Measurements from ENCODE around the gene ASB10.

ASB10 gene

DNA sequence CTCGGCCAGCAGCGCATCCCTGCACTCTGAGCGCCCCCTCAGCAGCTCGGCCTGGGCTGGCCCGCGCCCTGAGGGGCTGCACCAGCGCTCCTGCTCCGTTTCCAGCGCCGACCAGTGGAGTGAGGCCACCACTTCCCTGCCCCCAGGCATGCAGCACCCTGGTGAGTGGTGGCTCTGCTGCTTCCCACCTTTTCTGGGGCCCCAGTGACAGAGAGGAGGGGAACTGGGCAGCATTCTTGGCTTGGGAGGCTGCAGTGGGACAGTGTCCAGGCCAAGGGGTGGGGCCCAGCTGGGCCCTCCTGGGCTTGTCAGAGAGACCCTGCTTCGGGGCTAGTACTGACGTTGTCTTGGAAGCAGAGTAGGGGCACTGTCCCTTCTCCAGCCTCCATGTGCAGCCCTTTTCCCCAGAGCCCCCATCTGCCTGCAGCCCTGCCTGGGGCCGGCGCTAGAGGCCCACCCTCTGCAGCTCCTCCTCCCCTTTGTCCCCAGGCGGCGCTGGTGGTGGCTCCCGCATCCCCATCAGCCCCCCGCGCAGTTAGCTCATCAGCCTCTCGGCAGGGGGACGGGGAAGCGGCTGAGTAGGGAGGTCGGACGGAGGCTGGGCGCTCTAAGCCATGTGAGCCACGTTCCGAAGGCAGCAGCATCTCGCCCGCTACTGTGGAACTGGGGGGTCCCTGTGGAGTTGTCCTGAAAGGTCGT is 48.7 kb downstream of the ASB10 start:
- DNase-seq (ENCODE audit: low read depth in 1 of 2, low spot score in 1 of 2): no peak

DNA sequence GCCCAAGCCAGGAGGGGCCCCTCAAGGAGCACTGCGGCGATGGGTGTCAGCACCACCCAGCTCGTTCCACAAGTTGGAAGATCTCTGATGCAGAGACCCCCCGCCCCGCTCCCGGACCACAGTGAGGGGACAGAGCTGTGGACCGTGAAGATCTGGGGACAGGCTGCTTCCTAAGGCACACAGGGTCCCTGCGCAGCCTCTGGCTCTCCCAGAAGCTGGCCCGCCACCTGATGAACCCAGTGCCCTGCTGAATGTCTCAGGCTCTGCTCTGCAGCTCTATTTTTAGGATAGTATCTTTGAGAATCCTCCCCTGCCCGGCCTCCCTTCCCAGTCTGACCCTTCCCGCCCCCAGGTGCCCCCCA is 49.3 kb downstream of the ASB10 start:
- DNase-seq (ENCODE audit: low read depth in 1 of 2, low spot score in 1 of 2): no peak

DNA sequence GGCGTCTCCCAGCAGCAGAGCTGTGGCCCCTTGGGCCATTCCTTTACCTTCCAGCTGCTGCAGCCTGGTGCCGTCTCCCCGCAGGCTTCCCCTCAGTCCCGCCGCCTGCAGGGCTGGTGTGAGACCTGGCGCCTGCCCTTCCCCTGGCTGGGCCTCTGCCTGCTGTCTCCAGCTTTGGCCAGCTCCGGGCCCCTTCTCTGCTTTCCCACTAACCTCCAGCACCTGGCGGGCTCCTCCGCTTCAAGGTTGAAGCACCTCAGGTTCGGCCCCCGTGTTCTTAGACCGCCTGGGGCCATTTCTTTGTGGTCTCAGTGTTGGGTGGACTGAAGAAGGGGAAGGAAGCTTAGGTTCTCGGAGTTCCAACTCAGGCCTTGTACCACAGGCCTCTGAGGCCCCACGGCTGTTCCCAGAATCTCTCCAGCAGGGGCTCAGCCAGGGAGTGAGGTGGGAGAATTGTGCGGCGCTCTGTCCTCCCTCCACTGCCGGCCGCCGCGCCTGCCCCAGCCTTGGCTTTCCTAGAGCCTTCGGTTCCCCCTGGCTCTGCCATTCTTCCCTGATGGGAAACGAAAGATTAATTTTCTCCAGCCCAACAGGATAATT is 49.9 kb downstream of the ASB10 start:
- DNase-seq (ENCODE audit: low read depth in 1 of 2, low spot score in 1 of 2): no peak

DNA sequence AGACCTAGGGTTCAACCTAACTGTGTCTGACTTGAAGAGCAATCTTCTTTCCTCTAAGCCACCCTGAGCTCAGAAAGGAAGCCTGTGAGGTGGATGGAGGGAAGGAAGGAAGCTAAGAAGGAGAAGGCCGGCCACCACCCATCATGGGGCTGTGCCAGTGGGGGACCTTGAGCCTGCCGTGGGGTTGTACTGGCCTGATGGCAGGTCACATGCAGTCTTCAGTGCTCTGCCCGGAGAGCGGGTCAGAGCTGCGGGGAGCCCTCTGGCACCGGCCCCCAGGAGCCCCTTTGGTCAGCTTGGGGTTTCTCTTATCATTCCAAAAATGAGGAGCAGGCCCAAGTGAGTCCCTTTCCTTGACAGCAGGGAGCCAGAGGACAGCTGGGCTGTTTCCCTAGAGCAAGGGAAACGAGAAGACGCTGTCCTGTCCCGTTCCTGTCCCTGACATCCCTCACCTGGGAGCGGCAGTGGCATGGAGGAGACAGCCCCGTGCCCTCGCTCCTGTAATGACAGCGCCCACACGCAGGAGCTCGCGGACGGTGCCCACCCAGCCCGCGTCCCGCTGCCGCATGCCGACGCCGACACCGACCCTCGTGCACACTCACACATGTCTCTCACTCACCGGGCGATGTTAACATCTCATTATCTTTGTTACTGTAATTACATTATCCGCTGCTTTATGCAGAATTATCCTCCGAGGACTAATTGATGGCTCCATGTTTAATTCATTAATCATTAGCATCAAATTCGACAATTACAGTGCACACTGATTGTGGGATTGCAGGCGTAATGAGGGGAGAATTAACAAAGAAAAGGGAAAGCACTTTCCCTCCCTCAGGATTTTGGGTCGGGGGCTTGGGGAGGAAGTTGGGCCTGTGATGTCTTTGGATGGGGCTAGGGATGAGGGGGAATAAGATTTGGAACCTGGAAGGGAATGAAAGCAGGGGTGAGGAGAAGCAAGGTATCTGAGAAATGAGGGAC is 50.9 kb downstream of the ASB10 start:
- DNase-seq (ENCODE audit: low read depth in 1 of 2, low spot score in 1 of 2): no peak

DNA sequence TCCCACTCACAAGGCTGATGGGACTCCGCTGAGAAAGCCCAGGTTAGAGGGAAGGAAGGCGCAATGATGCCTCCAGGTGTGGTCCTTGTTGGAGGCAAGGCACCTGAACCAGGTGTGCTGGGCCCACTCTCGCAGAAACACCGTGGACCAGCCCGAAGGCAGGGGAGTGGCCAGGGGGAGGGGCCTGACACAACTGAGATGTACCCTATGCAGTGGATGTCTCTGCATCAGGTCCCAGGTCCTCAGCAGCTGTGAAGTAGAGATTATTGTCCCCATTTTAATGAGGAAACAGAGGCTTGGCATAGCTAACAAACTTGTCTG is 51.6 kb downstream of the ASB10 start:
- no peak for DNase-seq (ENCODE audit: low read depth in 1 of 2, low spot score in 1 of 2)

DNA sequence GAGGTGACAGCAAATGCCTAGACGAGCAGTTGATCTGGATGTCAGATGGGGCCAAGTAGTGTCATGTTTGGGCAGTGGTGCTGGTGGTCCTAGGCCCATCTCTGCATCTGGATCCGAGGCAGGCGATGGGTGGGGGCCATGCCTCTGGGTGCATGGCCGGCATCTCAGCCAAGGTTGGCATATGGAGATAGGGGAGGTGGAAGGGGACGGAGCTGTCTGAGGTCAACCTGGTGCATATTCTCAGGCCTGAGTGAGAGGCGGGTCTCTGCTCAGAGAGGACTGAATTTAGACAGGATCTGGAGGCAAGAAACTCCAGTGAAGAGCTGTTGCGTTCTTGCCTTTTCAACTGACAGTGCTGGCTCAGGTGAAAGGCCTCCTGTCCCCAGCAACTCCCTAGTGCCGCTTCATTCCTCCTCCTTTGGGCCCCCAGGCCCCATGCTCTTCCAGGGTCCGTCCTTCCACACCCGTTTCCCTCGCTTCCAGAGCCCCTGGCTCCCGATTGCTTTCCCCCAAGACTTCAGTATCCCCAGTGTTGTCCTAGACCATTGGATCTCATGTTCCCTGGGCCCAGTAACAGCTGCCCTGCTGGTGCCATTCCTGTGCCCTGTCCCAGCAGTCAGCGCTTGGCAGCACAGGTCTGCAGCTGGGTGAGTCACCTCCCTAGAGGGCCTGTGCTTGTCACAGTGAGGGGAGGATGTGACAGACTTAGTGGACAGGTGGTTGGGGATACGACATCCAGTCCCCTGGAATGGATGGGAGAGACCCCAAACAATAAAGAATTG is 52.1 kb downstream of the ASB10 start:
- DNase-seq (ENCODE audit: low read depth in 1 of 2, low spot score in 1 of 2): no peak

DNA sequence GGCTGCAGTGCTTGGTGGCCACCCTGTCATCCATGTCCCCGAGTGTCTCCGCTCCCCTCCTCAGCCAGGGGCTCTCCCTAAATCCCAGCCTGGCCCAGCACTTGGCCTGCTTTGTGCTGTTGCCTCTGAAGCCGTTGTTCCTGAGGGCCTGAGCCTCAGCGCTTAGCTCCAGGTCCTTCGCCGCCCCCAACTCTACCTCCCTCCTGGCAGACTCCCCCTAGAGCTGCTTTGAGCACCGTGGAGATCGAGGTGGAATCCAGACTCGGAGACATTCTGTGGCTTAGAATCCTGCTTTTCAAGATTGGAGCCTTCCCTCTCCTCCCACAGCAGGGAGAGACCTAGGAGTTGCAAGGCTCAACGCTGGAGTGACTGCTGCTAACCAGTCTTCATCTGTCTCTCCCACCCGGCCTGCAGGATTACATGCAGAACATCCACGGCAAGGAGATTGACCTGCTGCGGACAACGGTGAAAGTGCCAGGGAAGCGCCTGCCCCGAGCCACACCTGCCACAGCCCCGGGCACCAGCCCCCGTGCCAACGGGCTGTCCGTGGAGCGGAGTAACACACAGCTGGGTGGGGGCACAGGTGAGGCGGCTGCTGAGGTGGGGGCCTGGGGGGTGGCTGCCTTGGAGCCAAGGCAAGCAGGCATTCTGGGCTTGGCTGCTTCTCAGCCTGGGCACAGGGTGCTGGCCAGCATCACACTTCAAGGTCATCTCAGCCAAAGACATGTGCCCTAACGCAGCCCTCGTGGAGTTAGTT is 52.9 kb downstream of the ASB10 start:
- no peak for DNase-seq (ENCODE audit: low read depth in 1 of 2, low spot score in 1 of 2)

DNA sequence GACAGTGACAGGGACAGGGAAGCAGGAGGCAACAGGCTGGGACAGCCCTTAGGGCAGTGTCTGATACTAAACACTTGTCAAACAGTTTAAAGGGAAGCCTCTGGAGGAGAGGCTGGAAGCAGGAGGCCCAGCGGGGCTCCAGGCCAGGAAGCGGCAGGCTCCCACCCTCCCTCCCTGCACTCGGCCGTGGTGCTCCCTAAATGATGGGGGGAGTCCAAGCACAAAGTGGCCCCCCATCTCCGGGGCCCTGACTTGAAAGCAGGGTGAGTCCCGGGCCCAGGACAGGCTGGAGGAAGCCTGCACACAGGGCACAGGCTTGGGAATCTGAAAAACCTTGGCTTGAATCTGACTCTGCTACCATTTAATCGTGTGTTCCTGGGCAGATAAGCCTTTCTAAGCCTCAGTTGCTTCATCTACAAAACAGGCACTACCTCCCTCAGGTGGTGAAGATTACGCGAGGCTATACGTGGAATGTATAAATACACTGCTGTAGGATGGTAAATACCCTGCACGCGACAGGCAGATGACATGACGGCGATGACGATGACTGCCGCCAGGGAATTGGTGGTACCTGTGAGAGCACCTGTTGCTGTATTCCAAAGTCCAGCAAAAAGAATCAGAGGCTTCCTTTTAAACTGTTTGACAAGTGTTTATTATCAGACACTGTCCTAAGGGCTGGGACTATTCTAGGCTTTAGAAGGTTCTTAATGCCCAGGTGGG is 53.6 kb downstream of the ASB10 start:
- DNase-seq (ENCODE audit: low read depth in 1 of 2, low spot score in 1 of 2): no peak

DNA sequence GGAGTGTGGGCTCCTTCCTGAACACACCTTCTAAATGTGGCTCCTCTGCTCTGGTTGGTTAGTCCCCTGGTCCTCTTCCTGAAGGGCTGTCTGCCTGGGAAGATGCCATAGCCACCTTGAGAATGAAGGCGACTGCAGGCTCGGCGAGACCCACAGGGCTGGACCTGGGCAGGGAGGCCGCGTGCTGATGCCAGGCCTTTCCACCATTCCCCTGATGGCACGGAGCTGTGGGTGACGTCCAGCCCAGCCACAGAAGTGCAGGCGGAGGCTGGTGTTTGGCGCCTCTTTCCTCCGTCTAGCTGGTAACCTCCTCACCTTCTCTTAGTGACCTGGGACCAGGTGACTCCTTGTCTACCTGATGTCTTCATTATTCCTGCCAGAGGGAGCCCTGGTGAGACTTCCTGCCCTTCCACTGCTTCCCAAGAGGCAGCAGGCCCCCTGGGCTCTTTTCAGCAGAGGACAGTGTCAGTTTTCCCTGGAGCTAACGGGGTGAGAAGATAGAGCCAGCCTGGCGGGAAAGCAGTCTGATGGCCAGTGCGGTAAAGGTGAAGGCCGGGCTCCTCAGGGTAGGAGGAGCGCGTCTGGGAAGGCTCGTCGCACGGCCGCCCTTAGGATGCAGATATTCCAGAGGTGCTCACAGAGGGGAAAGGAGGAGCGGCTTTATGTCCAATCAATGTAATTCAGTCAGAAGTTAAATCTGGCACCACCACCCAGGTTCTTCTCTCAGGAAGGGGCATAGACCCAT is 54.4 kb downstream of the ASB10 start:
- no peak for DNase-seq (ENCODE audit: low read depth in 1 of 2, low spot score in 1 of 2)

DNA sequence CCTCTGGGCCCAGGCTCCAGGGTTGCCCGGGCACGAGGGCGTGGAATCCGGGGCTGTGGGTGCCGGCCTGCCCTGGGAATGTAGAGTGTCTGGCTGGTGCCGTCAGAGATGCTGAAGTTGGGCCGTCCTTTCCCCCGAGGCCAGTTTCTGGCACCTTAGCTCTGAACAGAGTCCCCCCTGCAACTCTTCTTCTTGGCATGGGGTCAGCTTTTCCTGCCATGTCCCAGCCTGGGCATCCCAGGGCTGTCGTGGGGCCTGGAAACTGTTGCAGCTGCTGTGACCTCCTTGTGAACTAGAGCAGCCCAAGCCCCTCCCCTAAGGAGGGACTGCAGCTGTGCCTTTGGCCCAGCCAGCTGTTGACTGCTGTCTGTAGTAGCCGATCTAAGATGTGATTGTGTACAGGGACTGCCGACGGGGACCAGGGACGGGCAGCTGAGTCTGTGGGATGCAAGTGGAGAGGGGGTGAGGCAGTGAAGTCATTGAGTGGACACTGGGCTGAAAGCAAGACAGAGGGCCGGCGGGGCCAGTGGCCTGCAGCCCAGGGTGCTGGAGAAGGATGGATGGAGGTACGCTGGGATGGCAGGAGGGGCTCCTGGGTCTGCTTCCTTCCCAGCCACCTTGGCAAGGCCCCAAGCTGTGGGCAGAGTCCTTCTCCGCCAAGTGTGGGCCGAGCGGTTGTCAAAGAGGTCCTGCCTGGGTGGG is 55.3 kb downstream of the ASB10 start:
- DNase-seq (ENCODE audit: low read depth in 1 of 2, low spot score in 1 of 2): no peak

DNA sequence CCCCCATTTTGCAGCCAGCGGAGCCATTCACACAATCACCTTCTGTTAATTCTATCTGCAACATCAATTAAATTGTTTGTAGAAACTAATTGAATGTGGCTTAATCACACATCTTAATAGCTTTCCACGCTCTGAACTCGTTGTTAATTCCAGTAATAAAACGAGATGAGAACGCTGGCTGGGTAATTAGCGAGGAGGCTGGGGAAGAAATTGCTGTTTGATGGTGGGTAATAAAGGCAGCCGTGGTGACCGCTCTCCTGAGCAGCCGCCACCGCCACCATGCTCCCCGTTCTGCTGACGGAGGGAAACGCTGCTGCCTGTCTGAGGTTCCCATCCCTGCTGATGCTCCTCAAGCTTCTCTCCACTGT is 55.8 kb downstream of the ASB10 start:
- DNase-seq (ENCODE audit: low read depth in 1 of 2, low spot score in 1 of 2): no peak

DNA sequence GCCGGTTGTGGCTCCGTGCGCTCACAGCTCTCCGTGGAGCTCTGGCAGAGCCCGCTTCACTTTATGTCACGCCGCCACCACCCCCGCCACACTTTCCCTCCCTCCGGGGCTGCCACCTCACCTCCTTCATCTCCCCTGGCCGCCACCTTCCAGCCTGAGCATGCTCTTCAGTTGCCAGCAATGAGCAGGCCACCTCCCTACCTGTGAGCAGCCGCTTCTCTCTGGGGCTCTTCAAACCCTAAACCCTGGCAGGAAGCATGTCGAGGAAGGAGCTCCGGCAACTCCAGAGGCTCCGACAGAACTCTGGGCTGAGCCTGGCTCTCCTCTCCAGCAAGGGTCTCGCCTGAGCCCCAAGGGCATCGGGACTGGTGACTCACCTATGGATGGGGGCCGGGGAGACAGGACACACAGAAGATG is 56.3 kb downstream of the ASB10 start:
- no peak for DNase-seq (ENCODE audit: low read depth in 1 of 2, low spot score in 1 of 2)

DNA sequence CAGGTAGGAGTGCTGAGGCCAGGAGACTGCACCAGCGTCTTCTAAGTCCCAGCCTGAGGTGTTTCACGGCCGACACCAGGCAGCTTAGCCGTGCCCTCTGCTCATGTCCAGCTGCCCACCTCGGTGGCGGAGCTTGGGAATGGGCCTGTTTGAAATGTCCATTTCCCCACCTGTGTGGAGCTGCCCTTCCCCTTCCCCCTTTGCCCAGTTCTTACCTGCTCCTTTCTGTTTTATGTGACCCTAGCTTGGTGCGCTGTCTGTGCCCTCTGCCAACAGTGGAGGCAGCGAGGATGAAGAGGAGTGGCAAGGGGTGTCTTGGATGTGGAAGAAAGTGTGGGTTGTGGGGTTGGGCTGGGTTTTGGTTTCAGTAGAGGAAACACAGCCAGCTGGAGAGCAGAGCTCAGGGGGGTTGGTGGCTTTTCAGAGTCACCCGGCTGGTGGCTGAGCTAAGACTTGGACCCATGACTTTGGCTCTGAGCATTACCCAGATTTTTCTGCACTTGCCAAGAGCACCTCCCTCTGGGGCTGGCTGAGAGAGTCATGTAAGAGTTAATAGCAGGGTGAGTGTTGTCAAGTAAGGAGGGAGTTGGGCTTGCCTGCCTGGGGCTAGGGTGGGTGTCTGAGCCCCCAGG is 57.0 kb downstream of the ASB10 start:
- no peak for DNase-seq (ENCODE audit: low read depth in 1 of 2, low spot score in 1 of 2)

DNA sequence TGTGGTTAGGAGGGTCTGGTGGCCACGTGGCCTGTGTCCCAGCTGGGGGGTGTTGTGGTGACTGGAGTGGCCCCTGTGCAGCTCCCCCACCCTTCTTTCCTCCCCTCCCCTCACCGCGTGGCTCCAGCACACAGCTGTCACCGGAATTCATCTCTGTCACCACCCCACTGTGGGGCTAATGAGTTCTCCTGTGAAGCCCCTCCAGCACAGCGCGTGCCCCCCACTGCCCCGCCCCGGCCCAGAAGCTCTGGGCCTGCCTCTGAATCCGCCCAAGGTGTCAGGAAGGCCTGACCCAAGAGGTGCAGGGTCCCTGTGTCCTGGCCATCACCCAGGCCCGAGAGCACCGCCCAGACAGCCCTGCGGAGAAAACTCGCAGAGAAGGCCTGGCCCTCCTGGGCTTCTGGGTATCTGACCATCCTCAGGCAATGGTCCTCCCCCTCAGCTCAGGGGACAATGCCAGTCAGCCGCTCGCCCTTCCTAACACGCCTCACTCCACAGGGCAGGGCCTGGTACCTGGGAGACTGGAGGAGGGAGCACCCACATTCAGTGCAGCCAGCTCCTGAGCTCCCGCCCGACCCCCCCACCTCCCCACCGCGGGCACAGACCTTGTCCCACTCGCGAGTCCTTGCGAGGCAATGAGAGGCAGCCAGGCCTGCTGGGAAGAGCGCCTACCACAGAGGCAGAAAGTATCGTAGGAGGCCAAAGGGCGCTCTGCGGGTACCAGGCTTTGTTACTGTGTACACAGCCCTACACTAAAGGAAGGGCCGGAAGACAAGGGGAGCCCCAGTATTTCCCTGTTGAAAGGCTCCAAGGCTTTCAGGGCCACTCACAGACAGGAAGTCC is 57.7 kb downstream of the ASB10 start:
- no peak for DNase-seq (ENCODE audit: low read depth in 1 of 2, low spot score in 1 of 2)

DNA sequence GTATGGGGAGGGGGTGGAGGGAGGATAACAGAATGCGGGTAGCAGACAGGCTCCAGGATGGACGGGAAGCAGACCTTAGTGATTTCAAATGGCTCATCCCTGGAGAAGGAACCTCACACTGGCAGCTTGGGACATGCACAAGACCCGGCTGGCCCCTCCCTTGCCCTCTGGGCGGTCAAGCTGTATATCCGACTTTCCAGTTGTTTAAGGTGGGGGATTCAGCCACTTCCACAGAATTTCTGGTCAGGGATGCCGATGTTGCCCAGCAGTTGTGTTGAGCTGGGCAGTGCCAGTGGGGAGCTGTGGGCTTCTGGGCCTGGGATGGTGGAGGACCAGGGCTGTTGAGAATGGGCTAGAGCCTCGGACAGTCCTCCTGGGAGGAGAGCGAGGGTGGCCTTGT is 58.3 kb downstream of the ASB10 start:
- no peak for DNase-seq (ENCODE audit: low read depth in 1 of 2, low spot score in 1 of 2)

DNA sequence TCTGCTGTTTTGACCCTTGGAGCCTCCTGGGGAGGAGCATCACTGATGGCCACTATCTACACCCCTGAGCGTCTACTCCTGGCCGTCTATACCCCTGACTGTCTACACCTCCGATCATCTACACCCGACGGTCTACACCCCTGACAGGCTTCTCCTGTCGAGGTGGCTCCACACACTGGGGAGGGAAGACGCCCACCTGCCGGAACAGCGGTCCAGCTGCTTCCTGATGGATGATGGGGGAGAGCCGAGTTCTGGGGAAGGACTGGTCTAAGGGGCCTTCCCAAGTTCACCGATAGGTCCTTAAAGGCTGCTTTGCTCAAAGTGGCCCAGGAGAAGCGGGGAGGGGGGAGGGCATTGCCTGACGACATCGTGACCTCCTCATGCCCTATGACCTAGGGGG is 58.9 kb downstream of the ASB10 start:
- no peak for DNase-seq (ENCODE audit: low read depth in 1 of 2, low spot score in 1 of 2)

DNA sequence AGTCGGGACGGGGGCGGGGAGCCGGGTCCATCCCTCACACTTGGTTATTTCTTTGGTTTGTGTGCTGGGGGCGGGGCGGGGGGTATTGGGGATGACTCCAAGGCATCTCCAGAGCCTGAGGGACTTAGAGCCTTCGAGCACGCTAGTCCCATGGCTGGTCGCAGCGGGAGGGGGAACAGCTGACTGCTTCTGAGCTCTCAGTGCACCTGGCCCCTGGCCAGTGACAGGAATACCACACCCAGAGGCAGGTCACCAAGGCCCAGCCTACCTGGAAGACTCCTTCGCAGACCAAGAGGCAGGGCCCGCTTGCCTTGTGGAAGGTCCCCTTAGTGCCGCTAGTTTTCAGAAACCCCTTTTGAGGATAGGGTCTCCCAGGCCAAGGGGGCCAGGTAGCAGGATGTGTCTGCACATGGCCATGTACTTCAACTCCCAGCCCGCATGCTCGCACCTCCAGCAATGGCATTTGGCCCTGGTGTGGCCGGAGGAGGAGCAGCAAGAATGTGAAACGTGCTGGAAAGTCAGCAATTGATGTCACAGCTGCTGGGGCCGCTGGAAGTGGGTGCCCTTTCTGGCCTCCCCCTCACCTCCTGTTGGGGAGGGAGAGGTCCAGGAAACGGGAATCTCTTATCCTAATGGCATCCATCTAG is 60.4 kb downstream of the ASB10 start:
- no peak for DNase-seq (ENCODE audit: low read depth in 1 of 2, low spot score in 1 of 2)

Measured in stimulated activated CD4-positive, alpha-beta T cell treated with anti-CD3 and anti-CD28 coated beads, Interleukin-15, amount 100 ng/mL, for 1 hour (primary cell).